ENCODE measurements around the gene EYS. TPM values are rescaled to one million over a fixed set of nuclear protein-coding genes. Genes with fewer than 3 reads are reported as not detected.

Gene EYS
- total and polyA plus RNA-seq, 2 of the 8 experiments (the other 6 are each of a cell fraction or from before 2014, with no cell fraction given), result 0.05 to 0.13 TPM

DNA sequence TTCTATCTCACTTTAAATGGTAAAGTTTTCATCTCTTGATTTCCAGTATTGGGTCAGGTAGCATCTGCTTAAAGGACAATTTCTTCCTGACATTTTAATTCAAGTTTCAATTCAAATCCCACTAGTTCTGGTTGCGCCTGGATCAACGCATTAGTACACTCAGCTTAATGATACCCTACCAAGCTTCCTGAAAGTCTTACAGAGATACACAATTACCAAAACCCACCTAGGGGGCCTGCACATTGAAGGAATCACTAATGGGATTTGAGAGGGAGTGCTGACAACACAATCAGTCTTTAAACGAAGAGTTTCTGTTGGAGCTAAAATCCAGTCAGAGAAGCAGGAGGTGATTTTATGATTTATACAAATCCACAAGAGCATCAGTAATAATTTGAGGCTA is 1778.4 kb downstream of the EYS start:
- Histone ChIP-seq H3K79me1 (ENCODE audit: low read depth, low read length) (no peaks in the 10 kb centered on the region), H2AK5ac (ENCODE audit: low read depth, low read length) (no peak overlapping the region), H2BK12ac (ENCODE audit: low read depth, low read length) (no peak overlapping the region), H3K4me2 (ENCODE audit: insufficient read depth in 1 of 2, low read depth in 2 of 2, low read length in 2 of 2) (no peak overlapping the region), H3K9me3 (ENCODE audit: insufficient read depth in 2 of 2, low read depth in 1 of 2, low read length in 1 of 2) (no peaks in the 10 kb centered on the region), H3K4me3 (ENCODE audit: extremely low read depth in 1 of 4, insufficient read depth in 2 of 4, low read depth in 3 of 4, low read length in 4 of 4) (no peak overlapping the region), H3K56ac (replicated peaks; ENCODE audit: insufficient read length, low read depth, low read length) (no peak overlapping the region), H3K36me3 (ENCODE audit: control insufficient read depth in 2 of 4, insufficient read depth in 4 of 4, low read length in 3 of 4) (no peaks in the 10 kb centered on the region), H4K5ac (ENCODE audit: insufficient read length, low read depth, low read length) (no peak overlapping the region), H2AFZ (ENCODE audit: low read length) (no peak overlapping the region), H3K14ac (ENCODE audit: insufficient read length) (no peak overlapping the region), H4K8ac (ENCODE audit: extremely low read depth, insufficient read depth, low read length) (no peak overlapping the region), H3K4me1 (replicated peaks in 1 of 4; ENCODE audit: control insufficient read depth in 3 of 4, insufficient read depth in 4 of 4, low read length in 3 of 4) (no peaks in the 10 kb centered on the region), H3K23me2 (ENCODE audit: low read depth, low read length) (no peaks in the 10 kb centered on the region), H3K9ac (replicated peaks in 1 of 4; ENCODE audit: extremely low read depth in 1 of 4, low read depth in 3 of 4, low read length in 3 of 4) (no peak overlapping the region), H3K23ac (ENCODE audit: insufficient read length) (no peak overlapping the region), H3K27ac (ENCODE audit: low read depth, low read length) (no peak overlapping the region), H2BK120ac (replicated peaks; ENCODE audit: low read depth, low read length) (no peak overlapping the region), H4K91ac (replicated peaks; ENCODE audit: insufficient read length, low read length) (no peak overlapping the region), H2BK15ac (ENCODE audit: low read length) (no peak overlapping the region), H3K4ac (replicated peaks; ENCODE audit: insufficient read length, low read depth, low read length) (no peak overlapping the region), H3K27me3 (replicated peaks in 1 of 4; ENCODE audit: control insufficient read depth in 3 of 4, extremely low read depth in 1 of 4, insufficient read depth in 3 of 4, low read length in 3 of 4) (no peaks in the 10 kb centered on the region), H3K18ac (ENCODE audit: extremely low read depth, low read length) (no peak overlapping the region), H2BK20ac (ENCODE audit: low read length) (no peak overlapping the region), H3K79me2 (ENCODE audit: control insufficient read depth in 1 of 2, insufficient read depth in 2 of 2, low read length in 2 of 2) (no peaks in the 10 kb centered on the region), H2BK5ac (ENCODE audit: low read depth, low read length) (no peak overlapping the region), H4K20me1 (replicated peaks in 1 of 2; ENCODE audit: control insufficient read depth in 1 of 2, insufficient read depth in 2 of 2, low read length in 2 of 2) (no peaks in the 10 kb centered on the region)
- 87% methylated on average over 3 of the region's 3 CpGs; no CpG with 5 or more reads in 1 of the 2 experiments for WGBS, 2 experiments (ENCODE audit: extremely low coverage in 1 of 2, insufficient coverage in 1 of 2, insufficient read length in 1 of 2, insufficient replicate concordance in 2 of 2, low coverage in 1 of 2, low lambda C conversion rate in 2 of 2, missing lambda C conversion rate in 1 of 2)
- POLR2A ChIA-PET (ENCODE audit: partially characterized antibody), result no interaction called here
- DNase-seq (ENCODE audit: low read depth in 1 of 2, low spot score in 2 of 2) (no peak), FAIRE-seq (no peak)
- TF ChIP-seq NANOG (IDR thresholded peaks at IDR 0.05; ENCODE audit: insufficient read depth, low read depth, low read length, poor library complexity, severe bottlenecking) (no peak), POU5F1 (IDR thresholded peaks at IDR 0.05; ENCODE audit: low read depth, low read length) (no peak), TEAD4 (IDR thresholded peaks at IDR 0.05; ENCODE audit: low read depth, low read length) (no peak), SIX5 (IDR thresholded peaks at IDR 0.05; ENCODE audit: low read depth, low read length) (no peak), NRF1 (IDR thresholded peaks at IDR 0.05; ENCODE audit: low read depth, low read length) (no peak), SAP30 (IDR thresholded peaks at IDR 0.05; ENCODE audit: insufficient read depth, insufficient replicate concordance, low read length) (no peak), FOSL1 (IDR thresholded peaks at IDR 0.05; ENCODE audit: insufficient read depth, low read depth, low read length) (no peak), CHD1 (IDR thresholded peaks at IDR 0.05; ENCODE audit: low read depth, low read length) (no peak), SRF (IDR thresholded peaks at IDR 0.05; ENCODE audit: low read depth, low read length) (no peak), PHF8 (conservative IDR thresholded peaks at IDR 0.05; ENCODE audit: low read depth, low read length) (no peak), TAF7 (optimal IDR thresholded peaks at IDR 0.05; ENCODE audit: borderline replicate concordance, low read depth, low read length) (no peak)
- TF ChIP-seq, protein P1, sequence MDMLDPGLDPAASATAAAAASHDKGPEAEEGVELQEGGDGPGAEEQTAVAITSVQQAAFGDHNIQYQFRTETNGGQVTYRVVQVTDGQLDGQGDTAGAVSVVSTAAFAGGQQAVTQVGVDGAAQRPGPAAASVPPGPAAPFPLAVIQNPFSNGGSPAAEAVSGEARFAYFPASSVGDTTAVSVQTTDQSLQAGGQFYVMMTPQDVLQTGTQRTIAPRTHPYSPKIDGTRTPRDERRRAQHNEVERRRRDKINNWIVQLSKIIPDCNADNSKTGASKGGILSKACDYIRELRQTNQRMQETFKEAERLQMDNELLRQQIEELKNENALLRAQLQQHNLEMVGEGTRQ (IDR thresholded peaks at IDR 0.05; ENCODE audit: low read length), result no peak
- CTCF ChIA-PET (ENCODE audit: partially characterized antibody), result interaction anchor here (3.0 kb wide), 1 partner anchor 402 kb away, joined by 16 read pairs; no protein-coding TSS in a partner anchor

All from H1 (cell line).